Pancreas (tissue), 10 donors: ENCODE results near the gene DDX24. TPM values are rescaled to one million over a fixed set of nuclear protein-coding genes. Genes with fewer than 3 reads are reported as not detected.

Experiments
- ATAC-seq, 4 donors: fragments of 200-7000 bp; cut with Tn5 transposase; one replicate each; pipeline versions ENCODE4 v1.8.0 to v1.9.1; 2020; ENCODE audit warnings: mild to moderate bottlenecking in 4 of 4, moderate library complexity in 4 of 4
- DNase-seq, 6 donors: peaks; one replicate each; pipeline ENCODE4 v3.0.0-alpha.2; 2020
- FAIRE-seq: peaks from 2 replicates; lab custom pipeline; 2012; peaks lifted over from hg19 to GRCh38; lab: Jason Lieb, UNC
- H3K27ac ChIP-seq, 4 donors: fragments of 200-600 bp; sonication (generic); 1 replicate in 3 of 4; 2 replicates in 1 of 4; pipeline versions ENCODE4 v1.5.0 to v1.8.0; 2020
- H3K27me3 ChIP-seq, 4 donors: fragments of 200-600 bp; one replicate each; pipeline ENCODE4 v1.8.0; 2021
- H3K36me3 ChIP-seq, 3 donors: fragments of 200-600 bp; sonication (generic) in 1 of 3; one replicate each; pipeline versions ENCODE4 v1.5.0 to v1.8.0; 2020 to 2021
- H3K4me1 ChIP-seq, 3 donors: fragments of 200-600 bp; one replicate each; pipeline ENCODE4 v1.8.0; 2021
- H3K4me3 ChIP-seq, 4 donors: fragments of 200-600 bp; sonication (generic) in 2 of 4; one replicate each; pipeline versions ENCODE4 v1.5.0 to v1.8.0; 2020 to 2021
- H3K9me3 ChIP-seq, 4 donors: fragments of 200-600 bp; one replicate each; pipeline ENCODE4 v1.8.0; 2021
- WGBS, 2 donors: extraction: QIAGEN DNeasy Blood & Tissue Kit; methylation state at CpG; one replicate each; pipeline ENCODE4 v1.1.7; 2013; 5-methylcytosine and 5-hydroxymethylcytosine counted together
- intact Hi-C, 3 donors: fragments of 100-400 bp; cut with DNase I; formaldehyde crosslinking; loops; one replicate each; pipeline versions ENCODE4 v1.11.1 to v1.14.2; 2022
- polyA plus RNA-seq, 2 donors: library from polyadenylated mRNA; stranded (reverse); fragments of 200-250 nt; gene quantifications; one replicate each; pipeline ENCODE4 v1.2.3, GENCODE V29; 2013
- total RNA-seq, 6 donors: library from RNA; stranded (reverse); fragmentation: NEBNext Ultra II Directional in 4 of 6; extraction: Animal tissue kit (Norgen Biotek cat#: 25700) in 4 of 6; gene quantifications; one replicate each; pipeline versions ENCODE4 v1.2.1 to v1.2.4, GENCODE V29; 2021 to 2023
- TF ChIP-seq, protein P1 (sequence below), 4 donors: fragments of 200-600 bp; sonication (generic) in 3 of 4; IDR thresholded peaks; one replicate each; pipeline versions ENCODE4 v1.5.0 to v1.8.0; 2021; ENCODE audit warnings: antibody characterized with exemption in 4 of 4
- donor health status: healthy with polysubstance abuse.
- donor health status: DM: no; HTN: no; CAD: no; lungs with moderate emphysema.
- donor health status: DM: no; HTN: no; CAD: no.
- donor health status: control.
- donor health status: control.
- donor health status: Bipolar disorder and iron deficiency.
- donor health status: DM: yes; HTN: yes; CAD: no.
- donor health status: DM: no; HTN: no; CAD: no.
- donor health status: DM: no; HTN: no; CAD: no.
- donor health status: DM: yes; HTN: yes; CAD: no.

DDX24 gene
- total and polyA plus RNA-seq, 8 donors: 55.9 to 111 (median 68.1) TPM

GRCh38 chr14:94026173-94026888 is 54.7 kb downstream of the DDX24 start, which contains the start of gene OTUB2:
Gene OTUB2, plus strand, starts transcription at chr14:94026340. Its CDS starts 198 bp downstream, at chr14:94026538.
- intact Hi-C loops: no loop called here
- WGBS, 2 donors: 1 to 2% methylated on average over 44 to 74 of the region's 74 CpGs
- peak within 1 kb of the TSS; percentile 40 to 80 (median 68) for H3K4me3 ChIP-seq
- no peaks in the 10 kb centered on the region for H3K9me3 ChIP-seq
- TF ChIP-seq, protein P1, sequence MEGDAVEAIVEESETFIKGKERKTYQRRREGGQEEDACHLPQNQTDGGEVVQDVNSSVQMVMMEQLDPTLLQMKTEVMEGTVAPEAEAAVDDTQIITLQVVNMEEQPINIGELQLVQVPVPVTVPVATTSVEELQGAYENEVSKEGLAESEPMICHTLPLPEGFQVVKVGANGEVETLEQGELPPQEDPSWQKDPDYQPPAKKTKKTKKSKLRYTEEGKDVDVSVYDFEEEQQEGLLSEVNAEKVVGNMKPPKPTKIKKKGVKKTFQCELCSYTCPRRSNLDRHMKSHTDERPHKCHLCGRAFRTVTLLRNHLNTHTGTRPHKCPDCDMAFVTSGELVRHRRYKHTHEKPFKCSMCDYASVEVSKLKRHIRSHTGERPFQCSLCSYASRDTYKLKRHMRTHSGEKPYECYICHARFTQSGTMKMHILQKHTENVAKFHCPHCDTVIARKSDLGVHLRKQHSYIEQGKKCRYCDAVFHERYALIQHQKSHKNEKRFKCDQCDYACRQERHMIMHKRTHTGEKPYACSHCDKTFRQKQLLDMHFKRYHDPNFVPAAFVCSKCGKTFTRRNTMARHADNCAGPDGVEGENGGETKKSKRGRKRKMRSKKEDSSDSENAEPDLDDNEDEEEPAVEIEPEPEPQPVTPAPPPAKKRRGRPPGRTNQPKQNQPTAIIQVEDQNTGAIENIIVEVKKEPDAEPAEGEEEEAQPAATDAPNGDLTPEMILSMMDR (IDR thresholded peaks at IDR 0.05): no peak
- peaks cover 0 to 4% (median 0%) of the 10 kb centered on the region in 3 donors for H3K4me1 ChIP-seq
- ATAC-seq (peak; percentile 99 to 100 (median 99)), FAIRE-seq (peak; percentile 91), DNase-seq (peak; percentile 96 to 99 (median 98))
- no peak within 1 kb of the TSS for H3K27ac ChIP-seq
- H3K27me3 ChIP-seq: no peaks in the 10 kb centered on the region
- no peaks in the 10 kb centered on the region for H3K36me3 ChIP-seq

DNA sequence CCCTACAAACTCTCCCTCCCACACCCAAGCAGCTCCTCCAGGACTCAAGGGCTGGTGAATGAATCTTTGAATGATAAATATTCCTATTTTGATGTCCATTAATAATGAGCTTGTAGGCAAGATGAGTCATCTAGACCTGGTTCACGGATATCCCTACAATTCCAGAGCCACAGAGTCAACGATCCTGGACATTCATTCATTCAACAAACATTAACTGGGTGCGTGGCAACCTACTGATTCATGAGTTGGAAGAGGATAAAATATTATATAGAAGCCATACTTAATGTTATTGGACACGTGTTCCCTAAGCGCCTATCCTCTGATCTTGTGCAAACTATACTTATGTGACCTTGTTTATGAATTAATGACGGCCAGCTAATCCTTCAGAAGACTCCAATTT is 55.3 kb downstream of the DDX24 start:
- FAIRE-seq (no peak), DNase-seq (no peak), ATAC-seq (no peak)
- Histone ChIP-seq H3K27ac (no peak overlapping the region), H3K4me1 (peaks cover 0 to 4% (median 0%) of the 10 kb centered on the region in 3 donors), H3K36me3 (no peaks in the 10 kb centered on the region), H3K9me3 (no peaks in the 10 kb centered on the region), H3K27me3 (no peaks in the 10 kb centered on the region), H3K4me3 (peak overlapping the region in 2 of 4 donors; percentile 60 to 76)
- intact Hi-C loops: no loop called here
- TF ChIP-seq, protein P1 (IDR thresholded peaks at IDR 0.05): no peak
- whole genome bisulfite sequencing, 2 donors: 29 to 35% methylated on average over 6 of the region's 6 CpGs

DNA sequence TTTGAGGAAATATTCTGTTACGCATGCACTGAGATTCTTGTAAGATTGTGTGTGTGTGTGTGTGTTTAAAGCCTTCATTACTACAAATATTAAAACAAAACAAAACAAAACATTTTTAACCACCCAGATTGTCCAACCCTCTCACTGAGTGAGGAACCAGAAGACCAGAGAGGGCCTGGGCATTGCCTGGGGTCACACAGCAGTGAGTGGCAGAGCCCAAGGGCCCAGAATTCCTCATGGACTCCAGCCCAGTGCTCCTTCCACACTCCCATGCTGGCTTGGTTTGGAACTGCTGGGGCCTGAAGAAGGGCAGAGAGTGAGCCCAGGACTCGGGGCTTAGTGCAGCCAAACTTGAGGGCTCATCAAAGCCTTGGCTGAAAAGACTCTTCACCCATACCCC is 56.5 kb downstream of the DDX24 start:
- no peak for FAIRE-seq
- Histone ChIP-seq H3K9me3 (no peaks in the 10 kb centered on the region), H3K27me3 (no peaks in the 10 kb centered on the region), H3K27ac (no peak overlapping the region), H3K4me1 (peaks cover 0 to 4% (median 0%) of the 10 kb centered on the region in 3 donors), H3K36me3 (no peaks in the 10 kb centered on the region), H3K4me3 (no peak overlapping the region)
- intact Hi-C loops: no loop called here
- DNase-seq: no peak
- WGBS, 2 donors: 92 to 98% methylated on average over 2 of the region's 2 CpGs
- no peak for ATAC-seq
- TF ChIP-seq, protein P1 (IDR thresholded peaks at IDR 0.05): no peak

DNA sequence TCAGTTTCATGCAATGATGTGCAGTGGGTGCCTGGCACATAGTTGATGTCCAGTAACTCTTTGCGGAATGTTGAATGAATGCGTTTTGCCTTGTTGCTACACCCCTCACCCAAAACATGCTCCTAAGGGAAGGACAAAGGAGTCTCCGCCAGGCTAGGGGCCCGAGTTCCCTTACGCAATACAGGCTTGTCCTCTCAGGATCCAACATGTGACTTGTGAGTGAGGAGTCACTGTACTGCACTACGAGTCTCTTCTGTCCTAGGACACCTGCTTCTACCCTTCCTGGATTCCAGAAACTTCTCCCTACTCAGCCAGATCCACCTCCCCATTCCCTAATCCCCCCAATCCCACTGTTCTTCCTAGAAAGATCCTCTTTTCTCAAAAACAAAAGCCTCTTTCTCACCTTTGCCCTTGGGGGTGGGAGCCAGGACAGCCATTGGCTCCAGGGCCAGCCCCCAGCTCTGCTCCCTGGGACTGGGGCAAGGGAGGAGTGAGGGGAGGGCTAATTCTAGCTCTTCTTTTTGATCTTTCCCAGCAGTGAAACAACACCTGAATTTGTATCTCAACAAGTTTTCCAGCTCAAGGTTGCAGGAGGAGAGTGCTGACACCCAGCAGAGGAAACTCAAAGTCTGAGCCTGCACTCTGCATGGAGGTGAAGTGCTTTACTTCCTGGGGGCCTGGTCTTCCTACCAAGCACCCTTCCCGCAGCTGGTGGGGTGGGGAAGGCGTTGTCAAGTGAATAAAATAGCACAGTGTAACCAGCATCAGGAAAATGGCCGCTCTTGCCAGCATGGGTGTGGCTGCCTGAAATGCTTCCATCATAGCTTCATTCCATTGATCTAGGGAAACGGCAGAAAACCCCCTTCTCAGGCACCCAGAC is 58.2 kb downstream of the DDX24 start:
- H3K27ac ChIP-seq: no peak overlapping the region
- WGBS, 2 donors: 72 to 79% methylated on average over 10 of the region's 10 CpGs
- no peak for FAIRE-seq
- H3K27me3 ChIP-seq: no peaks in the 10 kb centered on the region
- ATAC-seq: no peak
- TF ChIP-seq, protein P1 (IDR thresholded peaks at IDR 0.05): no peak
- no peaks in the 10 kb centered on the region for H3K9me3 ChIP-seq
- DNase-seq: no peak
- intact Hi-C loops: no loop called here
- no peaks in the 10 kb centered on the region for H3K36me3 ChIP-seq
- no peak overlapping the region for H3K4me3 ChIP-seq
- peaks cover 0 to 5% (median 4%) of the 10 kb centered on the region in 3 donors for H3K4me1 ChIP-seq
